K562 (cell line): ENCODE data around the gene ARSK. TPM values are rescaled to one million over a fixed set of nuclear protein-coding genes. Genes with fewer than 3 reads are reported as not detected.

ENCODE experiments used
- ATAC-seq: fragments of 200-7000 bp; cut with Tn5 transposase; 3 replicates; pipeline ENCODE4 v1.9.1; 2020; ENCODE audit warnings: moderate library complexity
- BruUV-seq: library from RNA; stranded (reverse); fragments of 400-500 nt; replicated peaks from 2 replicates; lab custom pipeline; 2021; lab: Mats Ljungman, UMichigan
- CTCF ChIA-PET: fragments of 300-600 bp; formaldehyde crosslinking; extraction: SDS; loops from one replicate; lab custom pipeline; 2021; ENCODE audit warnings: low intra/inter-chr PET ratio; lab: Yijun Ruan, JAX
- POLR2A ChIA-PET: fragments of 300-600, 350-650 bp; sonication (Branson Sonifier 250); formaldehyde crosslinking; extraction: SDS; loops from one replicate; lab custom pipeline; 2021; ENCODE audit warnings: antibody characterized with exemption, inconsistent platforms; lab: Yijun Ruan, JAX
- DNase-seq, 4 experiments: peaks; one replicate each; pipeline versions ENCODE4 v3.0.0 to v3.0.0-alpha.2; 2011 to 2018; ENCODE audit warnings: low spot score in 3 of 4, mixed read lengths in 3 of 4; ENCODE audit errors: extremely low read depth in 1 of 4
- FAIRE-seq: peaks from 2 replicates; lab custom pipeline; 2011; peaks lifted over from hg19 to GRCh38; lab: Jason Lieb, UNC
- H2AFZ ChIP-seq: 2 replicates; pipeline ENCODE4 v1.6.0; 2011; ENCODE audit warnings: low read depth, low read length, control low read depth, inconsistent platforms
- H3K27ac ChIP-seq: fragments of 200-600 bp; 3 replicates; pipeline ENCODE4 v1.8.0; 2011; ENCODE audit warnings: low read depth, mild to moderate bottlenecking, control low read depth, inconsistent platforms, low read length, moderate library complexity, mixed read lengths; ENCODE audit errors: extremely low read depth
- H3K27me3 ChIP-seq, 2 experiments: fragments of 300-600 bp in 1 of 2; 2 replicates in 1 of 2; 3 replicates in 1 of 2; pipeline versions ENCODE4 v1.6.0 to v1.8.0; 2011; ENCODE audit warnings: inconsistent platforms in 2 of 2, low read length in 2 of 2, mild to moderate bottlenecking in 1 of 2, mixed read lengths in 1 of 2, moderate library complexity in 1 of 2; ENCODE audit not compliant: control insufficient read depth in 2 of 2, insufficient read depth in 2 of 2
- H3K36me3 ChIP-seq: fragments of 300-600 bp; 3 replicates; pipeline ENCODE4 v1.8.0; 2011; ENCODE audit warnings: mild to moderate bottlenecking, low read length, inconsistent platforms; ENCODE audit not compliant: control insufficient read depth, insufficient read depth
- H3K4me1 ChIP-seq, 2 experiments: fragments of 200-600 bp in 1 of 2; replicated peaks in 1 of 2; 2 replicates in 1 of 2; 3 replicates in 1 of 2; pipeline versions ENCODE4 v1.5.1 to v1.8.0; 2011; ENCODE audit warnings: inconsistent platforms in 2 of 2, low read length in 2 of 2, mild to moderate bottlenecking in 1 of 2, mixed read lengths in 1 of 2, moderate library complexity in 1 of 2; ENCODE audit not compliant: control insufficient read depth in 2 of 2, insufficient read depth in 2 of 2
- H3K4me2 ChIP-seq: 2 replicates; pipeline ENCODE4 v1.6.1; 2011; ENCODE audit warnings: low read length, control low read depth, inconsistent platforms, mixed read lengths; ENCODE audit not compliant: insufficient read depth
- H3K4me3 ChIP-seq: fragments of 200-600 bp; sonication (generic), shearing (Covaris generic); 2 replicates; pipeline ENCODE4 v1.5.1; 2016; ENCODE audit warnings: control low read depth, inconsistent platforms
- H3K79me2 ChIP-seq: fragments of 200-600 bp; 3 replicates; pipeline ENCODE4 v1.8.0; 2011; ENCODE audit warnings: low read length, inconsistent platforms; ENCODE audit not compliant: control insufficient read depth, insufficient read depth
- H3K9ac ChIP-seq, 2 experiments: 2 replicates each; pipeline versions ENCODE4 v1.6.0 to v1.6.1; 2011; ENCODE audit warnings: low read depth in 2 of 2, low read length in 2 of 2, control low read depth in 1 of 2, inconsistent platforms in 1 of 2, mild to moderate bottlenecking in 1 of 2, mixed read lengths in 1 of 2; ENCODE audit not compliant: insufficient read depth in 1 of 2
- H3K9me1 ChIP-seq: one replicate; pipeline ENCODE4 v1.6.0; 2011; ENCODE audit warnings: inconsistent platforms, mild to moderate bottlenecking, low read length, moderate library complexity; ENCODE audit not compliant: control insufficient read depth, insufficient read depth
- H3K9me3 ChIP-seq: replicated peaks from 2 replicates; pipeline ENCODE4 v1.5.1; 2011; ENCODE audit warnings: low read depth, low read length, inconsistent platforms; ENCODE audit not compliant: control insufficient read depth, insufficient read depth
- H4K20me1 ChIP-seq: replicated peaks from 2 replicates; pipeline ENCODE4 v1.6.1; 2011; ENCODE audit warnings: low read length, inconsistent platforms, mixed read lengths; ENCODE audit not compliant: control insufficient read depth, insufficient read depth
- RAD51 ChIP-seq: fragments of 450-650 bp; IDR thresholded peaks from 2 replicates; pipeline ENCODE4 v1.7.1; 2016; ENCODE audit warnings: low read depth, mild to moderate bottlenecking, borderline replicate concordance
- SAFB2 ChIP-seq: fragments of 200-400 bp; formaldehyde crosslinking; IDR thresholded peaks from 2 replicates; pipeline ENCODE4 v1.6.1; 2018; ENCODE audit warnings: borderline replicate concordance, low read length, low read depth, moderate library complexity; ENCODE audit not compliant: severe bottlenecking
- TOE1 ChIP-seq, 2 experiments: fragments of 450-650 bp in 1 of 2; sonication (generic) in 1 of 2; formaldehyde crosslinking in 1 of 2; IDR thresholded peaks; 2 replicates each; pipeline versions ENCODE4 v1.7.1 to v1.8.0; 2016 to 2022; ENCODE audit warnings: borderline replicate concordance in 2 of 2, mild to moderate bottlenecking in 2 of 2, antibody characterized with exemption in 1 of 2, inconsistent platforms in 1 of 2, low read depth in 1 of 2, missing genetic modification reagents in 1 of 2, moderate library complexity in 1 of 2
- WGBS: fragments of 100-300 bp; shearing (Covaris generic); methylation state at CpG from one replicate; pipeline ENCODE4 v1.1.6; 2016; ENCODE audit warnings: low coverage, mixed read lengths; ENCODE audit not compliant: insufficient coverage; ENCODE audit errors: missing lambda C conversion rate; 5-methylcytosine and 5-hydroxymethylcytosine counted together
- in situ Hi-C: fragments of 300-500 bp; cut with MboI; formaldehyde crosslinking; loops from 4 replicates; pipeline ENCODE4 v1.15.0; 2018; ENCODE audit warnings: inconsistent platforms, mixed read lengths
- intact Hi-C: fragments of 100-400 bp; cut with micrococcal nuclease; formaldehyde crosslinking; loops from 2 replicates; pipeline ENCODE4 v1.14.2; 2022
- polyA plus RNA-seq, 8 experiments: library from polyadenylated mRNA; depleted of rRNA in 4 of 8; stranded (reverse) in 5 of 8; unstranded in 3 of 8; fragments of >200 nt; fragmentation: Nextera tagmentation in 2 of 8; fragmentation: Illumina TruSeq in 1 of 8; extraction: Ambion mirVana in 2 of 8; extraction: Trizol in 1 of 8; gene quantifications; 2 replicates each; pipeline versions ENCODE4 v1.2.1 to v1.2.3, GENCODE V29; 2011 to 2014; ENCODE audit warnings: inconsistent platforms in 1 of 8, missing spikeins in 1 of 8
- total RNA-seq, 7 experiments: library from RNA; depleted of rRNA in 6 of 7; stranded (reverse); fragments of >200 nt in 6 of 7; fragmentation: Illumina TruSeq in 2 of 7; extraction: Trizol in 2 of 7; gene quantifications; 2 replicates each; pipeline versions ENCODE4 v1.2.1 to v1.2.3, GENCODE V29; 2011 to 2021; ENCODE audit warnings: low replicate concordance in 1 of 7
- TF ChIP-seq, protein P1 (sequence below): sonication (generic); formaldehyde crosslinking; IDR thresholded peaks from 2 replicates; pipeline ENCODE4 v1.8.1; 2023; ENCODE audit warnings: mild to moderate bottlenecking, missing genetic modification reagents
- TF ChIP-seq, protein P2 (sequence below): fragments of 250-450 bp; sonication (Bioruptor Pico); IDR thresholded peaks from 2 replicates; pipeline ENCODE4 v1.8.0; 2022; ENCODE audit warnings: inconsistent platforms, mild to moderate bottlenecking, moderate library complexity, borderline replicate concordance
- TF ChIP-seq, protein P3 (sequence below): fragments of 450-650 bp; formaldehyde crosslinking; IDR thresholded peaks from 2 replicates; pipeline ENCODE4 v1.4.0; 2020; ENCODE audit warnings: mild to moderate bottlenecking, mixed read lengths
- TF ChIP-seq, protein P4 (sequence below): sonication (generic); formaldehyde crosslinking; IDR thresholded peaks from 2 replicates; pipeline ENCODE4 v1.5.0; 2020; ENCODE audit warnings: missing genetic modification reagents
- TF ChIP-seq, protein P5 (sequence below): sonication (generic); formaldehyde crosslinking; IDR thresholded peaks from 2 replicates; pipeline ENCODE4 v1.9.0; 2022; ENCODE audit warnings: mild to moderate bottlenecking, missing genetic modification reagents

ARSK gene
- total and polyA plus RNA-seq, 9 of the 15 experiments (the other 6 are each of a cell fraction or from before 2014, with no cell fraction given) = 2.7 to 9.4 (median 7.1) TPM

DNA sequence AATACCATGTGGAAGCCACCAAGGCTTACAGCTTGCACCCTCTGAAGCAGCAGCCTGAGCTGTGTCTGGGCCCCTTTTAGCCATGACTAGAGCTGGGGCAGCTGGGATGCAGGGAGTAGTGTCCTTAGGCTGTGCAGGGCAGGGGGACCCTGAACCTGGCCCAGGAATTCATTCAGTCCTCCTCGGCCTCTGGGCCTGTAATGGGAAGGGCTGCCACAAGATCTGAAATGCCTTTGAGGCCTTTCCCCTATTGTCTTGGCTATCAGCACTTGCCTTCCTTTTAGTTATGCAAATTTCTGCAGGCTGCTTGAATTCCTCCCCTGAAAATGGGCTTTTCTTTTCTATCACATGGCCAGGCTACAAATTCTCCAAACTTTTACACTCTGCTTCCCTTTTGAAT is 74.0 kb downstream of the ARSK start (continued):
- no peak for TF ChIP-seq SAFB2
- TF ChIP-seq, all 486 proteins: peak for 0

DNA sequence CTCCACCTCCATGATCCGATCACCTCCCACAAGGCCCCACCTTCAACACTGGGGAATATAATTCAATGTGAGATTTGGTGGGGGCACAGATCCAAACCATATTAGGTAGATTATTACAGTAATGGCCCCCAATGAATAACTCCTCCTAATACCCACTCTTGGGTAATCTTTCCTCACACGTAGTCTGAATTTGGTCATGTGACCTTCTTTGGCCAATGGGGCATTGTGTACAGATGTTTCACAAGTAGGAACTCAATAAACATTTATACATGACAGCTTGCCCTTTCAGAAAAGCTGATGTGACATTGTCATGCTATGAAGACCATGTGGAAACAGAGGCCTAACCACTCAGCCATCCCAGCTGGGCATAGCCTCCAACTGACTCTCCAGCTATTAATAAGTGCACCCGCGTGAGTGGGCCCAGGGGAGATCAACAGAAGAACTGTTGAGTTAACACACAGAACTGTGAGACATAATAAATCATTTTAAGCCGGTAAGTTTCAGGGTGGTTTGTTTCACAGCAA is 75.6 kb downstream of the ARSK start:
- Histone ChIP-seq H3K4me3 (no peak overlapping the region), H3K27ac (no peak overlapping the region), H4K20me1 (no peaks in the 10 kb centered on the region), H3K4me1 (peaks cover 0 to 13% of the 10 kb centered on the region in 2 experiments; a peak in 4 of 5 replicates), H3K9ac (no peak overlapping the region), H3K9me1 (no peaks in the 10 kb centered on the region), H3K36me3 (no peaks in the 10 kb centered on the region), H3K27me3 (no peaks in the 10 kb centered on the region), H2AFZ (no peak overlapping the region), H3K4me2 (no peak overlapping the region), H3K9me3 (no peaks in the 10 kb centered on the region), H3K79me2 (no peaks in the 10 kb centered on the region)
- intact Hi-C loops (no loop called here), in situ Hi-C loops (loop anchor here (25.0 kb wide), 1 partner anchor 707 kb away; no protein-coding TSS in a partner anchor)
- ChIA-PET POLR2A (interaction anchor here (0.5 to 1.6 kb wide), 3 partner anchors 7 to 21 kb away, joined by 3 to 12 read pairs (median 3); no protein-coding TSS in a partner anchor), CTCF (no interaction called here)
- ATAC-seq = no peak
- peak in 1 of 4 experiments; percentile 18 for DNase-seq
- no peak for FAIRE-seq
- 77% methylated on average over 5 of the region's 5 CpGs for WGBS
- TF ChIP-seq, protein P1, sequence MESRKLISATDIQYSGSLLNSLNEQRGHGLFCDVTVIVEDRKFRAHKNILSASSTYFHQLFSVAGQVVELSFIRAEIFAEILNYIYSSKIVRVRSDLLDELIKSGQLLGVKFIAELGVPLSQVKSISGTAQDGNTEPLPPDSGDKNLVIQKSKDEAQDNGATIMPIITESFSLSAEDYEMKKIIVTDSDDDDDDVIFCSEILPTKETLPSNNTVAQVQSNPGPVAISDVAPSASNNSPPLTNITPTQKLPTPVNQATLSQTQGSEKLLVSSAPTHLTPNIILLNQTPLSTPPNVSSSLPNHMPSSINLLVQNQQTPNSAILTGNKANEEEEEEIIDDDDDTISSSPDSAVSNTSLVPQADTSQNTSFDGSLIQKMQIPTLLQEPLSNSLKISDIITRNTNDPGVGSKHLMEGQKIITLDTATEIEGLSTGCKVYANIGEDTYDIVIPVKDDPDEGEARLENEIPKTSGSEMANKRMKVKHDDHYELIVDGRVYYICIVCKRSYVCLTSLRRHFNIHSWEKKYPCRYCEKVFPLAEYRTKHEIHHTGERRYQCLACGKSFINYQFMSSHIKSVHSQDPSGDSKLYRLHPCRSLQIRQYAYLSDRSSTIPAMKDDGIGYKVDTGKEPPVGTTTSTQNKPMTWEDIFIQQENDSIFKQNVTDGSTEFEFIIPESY (CRISPR knock-in tag) = no peak
- TF ChIP-seq, protein P2, sequence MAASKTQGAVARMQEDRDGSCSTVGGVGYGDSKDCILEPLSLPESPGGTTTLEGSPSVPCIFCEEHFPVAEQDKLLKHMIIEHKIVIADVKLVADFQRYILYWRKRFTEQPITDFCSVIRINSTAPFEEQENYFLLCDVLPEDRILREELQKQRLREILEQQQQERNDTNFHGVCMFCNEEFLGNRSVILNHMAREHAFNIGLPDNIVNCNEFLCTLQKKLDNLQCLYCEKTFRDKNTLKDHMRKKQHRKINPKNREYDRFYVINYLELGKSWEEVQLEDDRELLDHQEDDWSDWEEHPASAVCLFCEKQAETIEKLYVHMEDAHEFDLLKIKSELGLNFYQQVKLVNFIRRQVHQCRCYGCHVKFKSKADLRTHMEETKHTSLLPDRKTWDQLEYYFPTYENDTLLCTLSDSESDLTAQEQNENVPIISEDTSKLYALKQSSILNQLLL (CRISPR knock-in tag) = no peak
- TF ChIP-seq TOE1 (IDR thresholded peaks at IDR 0.05; ENCODE audit: borderline replicate concordance) (0 out of 2 replicates have a peak, but pooled peaks have one; percentile 59), TOE1 (CRISPR knock-in tag; IDR thresholded peaks at IDR 0.05; ENCODE audit: borderline replicate concordance, low read depth) (no peak), RAD51 (peak; percentile 70; the same call in 1 of the 2 replicates)
- TF ChIP-seq, protein P3, sequence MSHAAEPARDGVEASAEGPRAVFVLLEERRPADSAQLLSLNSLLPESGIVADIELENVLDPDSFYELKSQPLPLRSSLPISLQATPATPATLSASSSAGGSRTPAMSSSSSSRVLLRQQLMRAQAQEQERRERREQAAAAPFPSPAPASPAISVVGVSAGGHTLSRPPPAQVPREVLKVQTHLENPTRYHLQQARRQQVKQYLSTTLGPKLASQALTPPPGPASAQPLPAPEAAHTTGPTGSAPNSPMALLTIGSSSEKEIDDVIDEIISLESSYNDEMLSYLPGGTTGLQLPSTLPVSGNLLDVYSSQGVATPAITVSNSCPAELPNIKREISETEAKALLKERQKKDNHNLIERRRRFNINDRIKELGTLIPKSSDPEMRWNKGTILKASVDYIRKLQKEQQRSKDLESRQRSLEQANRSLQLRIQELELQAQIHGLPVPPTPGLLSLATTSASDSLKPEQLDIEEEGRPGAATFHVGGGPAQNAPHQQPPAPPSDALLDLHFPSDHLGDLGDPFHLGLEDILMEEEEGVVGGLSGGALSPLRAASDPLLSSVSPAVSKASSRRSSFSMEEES (CRISPR knock-in tag) = peak; percentile 89
- TF ChIP-seq, protein P4, sequence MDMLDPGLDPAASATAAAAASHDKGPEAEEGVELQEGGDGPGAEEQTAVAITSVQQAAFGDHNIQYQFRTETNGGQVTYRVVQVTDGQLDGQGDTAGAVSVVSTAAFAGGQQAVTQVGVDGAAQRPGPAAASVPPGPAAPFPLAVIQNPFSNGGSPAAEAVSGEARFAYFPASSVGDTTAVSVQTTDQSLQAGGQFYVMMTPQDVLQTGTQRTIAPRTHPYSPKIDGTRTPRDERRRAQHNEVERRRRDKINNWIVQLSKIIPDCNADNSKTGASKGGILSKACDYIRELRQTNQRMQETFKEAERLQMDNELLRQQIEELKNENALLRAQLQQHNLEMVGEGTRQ (CRISPR knock-in tag) = 0 out of 2 replicates have a peak, but pooled peaks have one; percentile 21
- TF ChIP-seq, protein P5, sequence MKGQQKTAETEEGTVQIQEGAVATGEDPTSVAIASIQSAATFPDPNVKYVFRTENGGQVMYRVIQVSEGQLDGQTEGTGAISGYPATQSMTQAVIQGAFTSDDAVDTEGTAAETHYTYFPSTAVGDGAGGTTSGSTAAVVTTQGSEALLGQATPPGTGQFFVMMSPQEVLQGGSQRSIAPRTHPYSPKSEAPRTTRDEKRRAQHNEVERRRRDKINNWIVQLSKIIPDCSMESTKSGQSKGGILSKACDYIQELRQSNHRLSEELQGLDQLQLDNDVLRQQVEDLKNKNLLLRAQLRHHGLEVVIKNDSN (CRISPR knock-in tag) = peak; percentile 25; the same call in 1 of the 2 replicates
- no TSS peak for BruUV-seq
